ENCODE measurements around the gene DNAH17. TPM values are rescaled to one million over a fixed set of nuclear protein-coding genes. Genes with fewer than 3 reads are reported as not detected.

Gene DNAH17
- total RNA-seq, 1 experiment from 2014 or later = not detected

- Histone ChIP-seq H3K4me3 (no peak overlapping the region), H3K36me3 (no peaks in the 10 kb centered on the region), H3K27me3 (replicated peaks) (peaks cover 5% of the 10 kb centered on the region), H3K27ac (no peak overlapping the region), H3K9me3 (replicated peaks) (no peaks in the 10 kb centered on the region), H3K4me1 (replicated peaks) (no peaks in the 10 kb centered on the region)
- no peak for DNase-seq (ENCODE audit: low read depth in 1 of 2, low spot score in 2 of 2)
Observed at GRCh38 chr17:78484271-78485246, 92.6 kb downstream of the DNAH17 start.

DNA sequence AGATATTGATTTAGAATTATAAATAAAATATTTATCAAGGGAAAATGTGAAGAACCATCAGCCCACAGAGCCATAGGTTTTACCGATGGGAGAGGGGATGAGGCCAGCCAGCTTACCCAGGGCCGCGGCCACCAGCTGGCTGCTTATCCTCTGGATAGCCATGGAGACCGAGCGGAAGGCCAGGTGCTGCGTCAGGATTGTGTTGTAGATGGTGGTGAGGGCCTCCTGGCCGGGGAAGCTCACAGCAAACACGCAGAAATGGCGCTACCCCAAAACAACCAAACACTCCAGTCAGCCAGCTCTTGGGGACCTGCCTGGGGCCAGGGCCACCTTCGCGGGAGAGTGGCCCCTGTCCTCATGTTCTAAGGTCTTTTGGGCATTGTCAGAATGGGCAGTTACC lies 97.8 kb downstream of the DNAH17 start:
- no peaks in the 10 kb centered on the region; the same call in 1 of the 2 replicates for H3K27me3 ChIP-seq (replicated peaks)
- no peak overlapping the region for H3K27ac ChIP-seq
- no peaks in the 10 kb centered on the region for H3K36me3 ChIP-seq
- peaks cover 7% of the 10 kb centered on the region for H3K9me3 ChIP-seq (replicated peaks)
- DNase-seq (ENCODE audit: low read depth in 1 of 2, low spot score in 2 of 2) = no peak
- H3K4me1 ChIP-seq (replicated peaks) = no peaks in the 10 kb centered on the region
- no peak overlapping the region for H3K4me3 ChIP-seq

GRCh38 chr17:78478757-78479297 lies 98.4 kb downstream of the DNAH17 start:
- no peak overlapping the region for H3K4me3 ChIP-seq
- DNase-seq (ENCODE audit: low read depth in 1 of 2, low spot score in 2 of 2) = no peak
- H3K27me3 ChIP-seq (replicated peaks) = no peaks in the 10 kb centered on the region; the same call in 1 of the 2 replicates
- H3K36me3 ChIP-seq = no peaks in the 10 kb centered on the region
- H3K4me1 ChIP-seq (replicated peaks) = no peaks in the 10 kb centered on the region
- H3K9me3 ChIP-seq (replicated peaks) = peaks cover 7% of the 10 kb centered on the region
- no peak overlapping the region for H3K27ac ChIP-seq

DNA sequence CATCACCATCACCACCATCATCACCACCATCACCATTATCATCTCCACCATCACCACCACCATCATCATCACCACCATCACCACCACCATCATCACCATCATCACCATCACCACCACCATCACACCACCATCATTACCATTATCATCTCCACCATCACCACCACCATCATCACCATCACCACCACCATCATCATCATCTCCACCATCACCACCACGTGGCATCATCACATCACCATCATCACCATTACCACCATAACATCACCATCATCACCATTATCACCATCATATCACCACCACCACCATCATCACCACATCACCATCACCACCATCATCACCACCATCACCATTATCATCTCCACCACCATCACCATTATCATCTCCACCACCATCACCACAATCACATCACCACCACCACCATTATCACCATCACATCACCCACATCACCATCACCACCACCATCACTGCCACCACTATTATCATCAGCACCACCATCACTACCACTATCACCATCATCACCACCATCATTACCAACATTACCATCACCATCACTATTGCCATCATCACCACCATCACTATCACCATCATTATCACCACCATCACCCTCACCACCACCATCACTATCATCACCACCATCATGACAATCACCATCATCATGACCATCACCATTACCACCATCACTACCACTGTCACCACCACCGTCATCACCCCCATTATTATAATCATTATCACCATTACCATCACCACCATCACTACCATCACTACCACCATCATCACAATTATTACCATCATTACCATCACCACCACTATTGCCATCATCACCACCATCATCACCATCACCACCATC lies 99.1 kb downstream of the DNAH17 start:
- H3K27ac ChIP-seq = no peak overlapping the region
- H3K4me3 ChIP-seq = no peak overlapping the region
- DNase-seq (ENCODE audit: low read depth in 1 of 2, low spot score in 2 of 2) = no peak
- no peaks in the 10 kb centered on the region for H3K36me3 ChIP-seq
- H3K9me3 ChIP-seq (replicated peaks) = peaks cover 7% of the 10 kb centered on the region
- no peaks in the 10 kb centered on the region for H3K4me1 ChIP-seq (replicated peaks)
- no peaks in the 10 kb centered on the region; the same call in 1 of the 2 replicates for H3K27me3 ChIP-seq (replicated peaks)

GRCh38 chr17:78476973-78477372 lies 100.2 kb downstream of the DNAH17 start:
- H3K9me3 ChIP-seq (replicated peaks) = peaks cover 7% of the 10 kb centered on the region

GRCh38 chr17:78476149-78476548 lies 101.0 kb downstream of the DNAH17 start:
- H3K27me3 ChIP-seq (replicated peaks) = no peaks in the 10 kb centered on the region
- no peak overlapping the region for H3K27ac ChIP-seq
- H3K4me1 ChIP-seq (replicated peaks) = no peaks in the 10 kb centered on the region
- H3K9me3 ChIP-seq (replicated peaks) = peaks cover 7% of the 10 kb centered on the region
- no peaks in the 10 kb centered on the region for H3K36me3 ChIP-seq
- H3K4me3 ChIP-seq = no peak overlapping the region
- no peak for DNase-seq (ENCODE audit: low read depth in 1 of 2, low spot score in 2 of 2)

More at GRCh38 chr17:78476973-78477372, 100.2 kb downstream of the DNAH17 start:
- Histone ChIP-seq H3K36me3 (no peaks in the 10 kb centered on the region), H3K4me3 (no peak overlapping the region), H3K27me3 (replicated peaks) (no peaks in the 10 kb centered on the region; the same call in 1 of the 2 replicates), H3K27ac (no peak overlapping the region), H3K4me1 (replicated peaks) (no peaks in the 10 kb centered on the region)
- no peak for DNase-seq (ENCODE audit: low read depth in 1 of 2, low spot score in 2 of 2)

- Histone ChIP-seq H3K4me1 (replicated peaks) (no peaks in the 10 kb centered on the region), H3K9me3 (replicated peaks) (peaks cover 7% of the 10 kb centered on the region), H3K4me3 (no peak overlapping the region), H3K27me3 (replicated peaks) (no peaks in the 10 kb centered on the region), H3K36me3 (no peaks in the 10 kb centered on the region), H3K27ac (no peak overlapping the region)
- DNase-seq (ENCODE audit: low read depth in 1 of 2, low spot score in 2 of 2) = no peak
Observed at GRCh38 chr17:78475211-78475610, 102.0 kb downstream of the DNAH17 start.

DNA sequence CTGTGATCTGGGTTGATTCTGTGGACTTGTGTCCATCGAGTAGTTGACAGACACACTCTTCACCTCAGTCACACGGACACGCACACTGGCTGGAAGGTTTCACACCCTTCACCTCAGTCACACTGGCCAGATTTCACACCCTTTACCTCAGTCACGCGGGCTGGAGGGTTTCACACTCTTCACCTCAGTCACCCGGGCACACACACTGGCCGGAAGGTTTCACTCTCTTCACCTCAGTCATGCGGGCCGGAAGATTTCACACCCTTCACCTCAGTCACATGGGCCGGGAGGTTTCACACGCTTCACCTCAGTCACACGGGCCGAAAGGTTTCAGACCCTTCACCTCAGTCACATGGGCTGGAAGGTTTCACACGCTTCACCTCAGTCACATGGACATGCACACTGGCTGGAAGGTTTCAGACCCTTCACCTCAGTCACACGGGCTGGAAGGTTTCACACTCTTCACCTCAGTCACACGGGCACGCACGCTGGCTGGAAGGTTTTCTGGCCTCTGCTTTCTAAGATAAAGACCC lies 102.5 kb downstream of the DNAH17 start:
- no peaks in the 10 kb centered on the region for H3K4me1 ChIP-seq (replicated peaks)
- peaks cover 7% of the 10 kb centered on the region for H3K9me3 ChIP-seq (replicated peaks)
- H3K27ac ChIP-seq = no peak overlapping the region
- H3K4me3 ChIP-seq = no peak overlapping the region
- DNase-seq (ENCODE audit: low read depth in 1 of 2, low spot score in 2 of 2) = no peak
- no peaks in the 10 kb centered on the region for H3K27me3 ChIP-seq (replicated peaks)
- H3K36me3 ChIP-seq = no peaks in the 10 kb centered on the region

DNA sequence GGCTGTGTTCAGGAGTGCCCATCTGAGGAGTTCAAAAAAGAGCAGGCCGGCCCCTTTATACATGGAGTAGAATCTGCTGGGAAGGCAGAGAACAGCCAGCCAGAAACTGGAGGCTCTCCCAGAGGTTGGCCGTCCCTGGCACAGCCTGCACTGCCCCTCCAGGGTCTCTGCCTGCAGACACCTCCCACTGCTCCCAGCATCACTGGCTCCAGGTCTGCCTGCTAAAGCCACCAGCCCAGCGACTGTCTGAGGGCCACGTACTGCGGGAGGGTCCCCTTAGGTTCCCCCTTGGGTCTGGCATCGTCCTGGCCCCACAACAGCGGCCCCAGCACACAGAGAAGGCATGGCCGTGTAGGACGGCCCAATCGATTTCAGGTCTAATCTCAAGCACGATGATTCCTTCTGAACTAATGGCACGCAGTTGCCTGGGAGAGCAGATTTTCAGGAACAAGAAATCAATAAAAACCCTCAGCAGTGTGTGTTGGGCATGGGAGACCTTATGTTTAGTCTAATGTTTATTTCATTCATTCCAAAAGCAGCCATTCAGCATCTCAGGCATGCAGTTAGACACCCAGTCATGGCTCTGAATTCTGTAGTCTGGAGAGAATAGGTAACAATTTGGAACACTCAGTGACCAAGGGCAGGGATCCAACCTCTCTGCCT lies 103.1 kb downstream of the DNAH17 start:
- Histone ChIP-seq H3K36me3 (no peaks in the 10 kb centered on the region), H3K27me3 (replicated peaks) (no peaks in the 10 kb centered on the region), H3K4me1 (replicated peaks) (no peaks in the 10 kb centered on the region), H3K4me3 (no peak overlapping the region), H3K9me3 (replicated peaks) (peaks cover 7% of the 10 kb centered on the region), H3K27ac (no peak overlapping the region)
- DNase-seq (ENCODE audit: low read depth in 1 of 2, low spot score in 2 of 2) = no peak

GRCh38 chr17:78472035-78472905 lies 104.9 kb downstream of the DNAH17 start:
- no peak overlapping the region for H3K27ac ChIP-seq
- no peak for DNase-seq (ENCODE audit: low read depth in 1 of 2, low spot score in 2 of 2)
- H3K4me1 ChIP-seq (replicated peaks) = no peaks in the 10 kb centered on the region
- H3K4me3 ChIP-seq = no peak overlapping the region
- H3K36me3 ChIP-seq = no peaks in the 10 kb centered on the region
- no peaks in the 10 kb centered on the region; the same call in 1 of the 2 replicates for H3K9me3 ChIP-seq (replicated peaks)
- no peaks in the 10 kb centered on the region for H3K27me3 ChIP-seq (replicated peaks)

- Histone ChIP-seq H3K27ac (no peak overlapping the region), H3K4me1 (replicated peaks) (no peaks in the 10 kb centered on the region), H3K27me3 (replicated peaks) (no peaks in the 10 kb centered on the region; the same call in 1 of the 2 replicates), H3K4me3 (no peak overlapping the region), H3K9me3 (replicated peaks) (no peaks in the 10 kb centered on the region), H3K36me3 (no peaks in the 10 kb centered on the region)
- no peak for DNase-seq (ENCODE audit: low read depth in 1 of 2, low spot score in 2 of 2)
Observed at GRCh38 chr17:78471635-78472034, 105.6 kb downstream of the DNAH17 start.

DNA sequence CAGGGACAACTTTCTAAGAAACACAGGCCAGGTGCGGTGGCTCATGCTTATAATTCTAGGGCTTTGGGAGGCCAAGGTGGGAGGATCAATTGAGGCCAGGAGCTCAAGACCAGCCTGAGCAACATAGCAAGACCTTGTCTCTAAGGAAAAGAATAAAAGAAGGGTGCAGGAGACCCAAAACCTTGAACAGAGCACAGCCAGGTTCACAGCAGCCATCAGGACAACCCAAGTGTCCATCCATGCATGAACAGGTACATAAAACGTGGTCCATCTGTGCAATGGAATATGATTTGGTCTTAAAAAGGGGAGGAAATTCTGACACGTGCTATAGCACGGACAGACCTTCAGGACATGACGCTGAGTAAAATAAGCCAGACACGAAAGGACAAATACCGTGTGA lies 107.8 kb downstream of the DNAH17 start:
- H3K27me3 ChIP-seq (replicated peaks) = no peaks in the 10 kb centered on the region; the same call in 1 of the 2 replicates
- H3K27ac ChIP-seq = no peak overlapping the region
- no peaks in the 10 kb centered on the region for H3K4me1 ChIP-seq (replicated peaks)
- H3K36me3 ChIP-seq = no peaks in the 10 kb centered on the region
- no peaks in the 10 kb centered on the region for H3K9me3 ChIP-seq (replicated peaks)
- no peak overlapping the region for H3K4me3 ChIP-seq
- no peak for DNase-seq (ENCODE audit: low read depth in 1 of 2, low spot score in 2 of 2)
